PC-9 (cell line): Measurements from ENCODE around the gene XPO1.

ENCODE experiments used
- EZH2 ChIP-seq: fragments of 200-600 bp; sonication (generic); IDR thresholded peaks from 2 replicates; pipeline ENCODE4 v1.8.0; 2017; ENCODE audit warnings: antibody characterized with exemption, low read depth
- TF ChIP-seq, protein P1 (sequence below): fragments of 200-600 bp; sonication (generic); conservative IDR thresholded peaks from 2 replicates; pipeline ENCODE4 v1.6.1; 2017; ENCODE audit warnings: mixed run types, antibody characterized with exemption, mild to moderate bottlenecking, moderate library complexity

DNA sequence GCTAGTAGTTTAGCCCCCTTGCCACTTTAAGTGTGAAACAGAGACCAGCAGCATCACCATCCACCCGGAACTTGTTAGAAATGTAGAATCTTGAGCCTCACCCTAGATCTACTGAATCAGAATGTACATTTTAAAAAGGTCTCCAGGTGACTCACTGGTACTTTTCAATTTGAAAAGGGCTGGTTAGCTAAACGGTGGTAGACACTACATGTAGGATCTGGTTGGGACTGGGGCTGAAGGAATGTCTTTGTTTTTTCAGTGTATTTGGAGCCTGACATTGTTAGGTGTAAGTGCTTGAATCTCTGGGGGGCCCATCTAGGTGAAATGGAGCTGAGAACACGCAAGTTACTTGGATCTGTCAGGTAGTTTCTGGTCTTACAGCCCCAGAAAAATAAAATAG lies 44.0 kb upstream of the XPO1 start:
- TF ChIP-seq, protein P1, sequence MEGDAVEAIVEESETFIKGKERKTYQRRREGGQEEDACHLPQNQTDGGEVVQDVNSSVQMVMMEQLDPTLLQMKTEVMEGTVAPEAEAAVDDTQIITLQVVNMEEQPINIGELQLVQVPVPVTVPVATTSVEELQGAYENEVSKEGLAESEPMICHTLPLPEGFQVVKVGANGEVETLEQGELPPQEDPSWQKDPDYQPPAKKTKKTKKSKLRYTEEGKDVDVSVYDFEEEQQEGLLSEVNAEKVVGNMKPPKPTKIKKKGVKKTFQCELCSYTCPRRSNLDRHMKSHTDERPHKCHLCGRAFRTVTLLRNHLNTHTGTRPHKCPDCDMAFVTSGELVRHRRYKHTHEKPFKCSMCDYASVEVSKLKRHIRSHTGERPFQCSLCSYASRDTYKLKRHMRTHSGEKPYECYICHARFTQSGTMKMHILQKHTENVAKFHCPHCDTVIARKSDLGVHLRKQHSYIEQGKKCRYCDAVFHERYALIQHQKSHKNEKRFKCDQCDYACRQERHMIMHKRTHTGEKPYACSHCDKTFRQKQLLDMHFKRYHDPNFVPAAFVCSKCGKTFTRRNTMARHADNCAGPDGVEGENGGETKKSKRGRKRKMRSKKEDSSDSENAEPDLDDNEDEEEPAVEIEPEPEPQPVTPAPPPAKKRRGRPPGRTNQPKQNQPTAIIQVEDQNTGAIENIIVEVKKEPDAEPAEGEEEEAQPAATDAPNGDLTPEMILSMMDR, result no peak
- no peak for TF ChIP-seq EZH2
